Lower leg skin (tissue), 3 donors: ENCODE data around the gene SYT2.
"Not testable (repeated sequence)": the region's sequence is repeated elsewhere in the genome, so short reads cannot be mapped to it uniquely, and the experiment has no call there.

Experiments
- POLR2A ChIP-seq, 2 donors: fragments of 450-650 bp; IDR thresholded peaks; one replicate each; pipeline ENCODE4 v1.6.1; 2016 to 2017; ENCODE audit warnings: antibody characterized with exemption in 2 of 2, mild to moderate bottlenecking in 1 of 2, moderate library complexity in 1 of 2
- TF ChIP-seq, protein P1 (sequence below), 3 donors: fragments of 450-650 bp; IDR thresholded peaks; one replicate each; pipeline ENCODE4 v1.5.1; 2016; ENCODE audit warnings: antibody characterized with exemption in 3 of 3, mild to moderate bottlenecking in 3 of 3, moderate library complexity in 2 of 3

DNA sequence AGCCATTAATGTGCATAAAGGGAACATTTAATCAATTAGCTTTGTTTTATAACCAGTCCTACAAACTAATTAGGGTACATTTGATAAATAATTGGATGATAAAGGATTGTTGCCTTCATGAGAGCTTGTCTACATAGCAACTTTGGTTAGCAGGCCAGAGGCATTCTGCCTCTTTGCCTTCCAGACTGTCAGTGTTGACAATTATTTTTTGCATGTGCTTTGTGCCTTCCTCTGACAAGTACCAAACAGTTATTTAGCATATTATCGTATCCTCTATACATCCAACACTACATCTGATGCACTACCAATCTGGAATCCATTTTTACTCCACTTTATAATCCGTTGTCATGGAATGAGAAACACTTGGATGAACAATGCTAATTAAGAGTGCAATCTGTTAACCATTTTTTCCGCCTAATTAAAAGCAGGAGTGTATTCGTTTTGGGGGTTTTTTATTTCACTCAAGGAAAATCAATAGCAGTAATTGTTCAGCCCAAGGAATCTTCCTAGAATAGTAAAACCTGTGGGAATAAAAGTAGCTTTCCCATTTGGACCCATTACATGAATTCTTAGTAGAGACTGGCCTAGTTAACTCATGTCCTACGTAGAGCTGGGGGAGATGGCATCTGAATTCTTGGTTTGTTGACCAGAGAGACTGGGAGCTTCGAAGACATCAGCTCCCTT lies 165.3 kb downstream of the SYT2 start:
- TF ChIP-seq, protein P1, sequence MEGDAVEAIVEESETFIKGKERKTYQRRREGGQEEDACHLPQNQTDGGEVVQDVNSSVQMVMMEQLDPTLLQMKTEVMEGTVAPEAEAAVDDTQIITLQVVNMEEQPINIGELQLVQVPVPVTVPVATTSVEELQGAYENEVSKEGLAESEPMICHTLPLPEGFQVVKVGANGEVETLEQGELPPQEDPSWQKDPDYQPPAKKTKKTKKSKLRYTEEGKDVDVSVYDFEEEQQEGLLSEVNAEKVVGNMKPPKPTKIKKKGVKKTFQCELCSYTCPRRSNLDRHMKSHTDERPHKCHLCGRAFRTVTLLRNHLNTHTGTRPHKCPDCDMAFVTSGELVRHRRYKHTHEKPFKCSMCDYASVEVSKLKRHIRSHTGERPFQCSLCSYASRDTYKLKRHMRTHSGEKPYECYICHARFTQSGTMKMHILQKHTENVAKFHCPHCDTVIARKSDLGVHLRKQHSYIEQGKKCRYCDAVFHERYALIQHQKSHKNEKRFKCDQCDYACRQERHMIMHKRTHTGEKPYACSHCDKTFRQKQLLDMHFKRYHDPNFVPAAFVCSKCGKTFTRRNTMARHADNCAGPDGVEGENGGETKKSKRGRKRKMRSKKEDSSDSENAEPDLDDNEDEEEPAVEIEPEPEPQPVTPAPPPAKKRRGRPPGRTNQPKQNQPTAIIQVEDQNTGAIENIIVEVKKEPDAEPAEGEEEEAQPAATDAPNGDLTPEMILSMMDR (IDR thresholded peaks at IDR 0.05): not testable (repeated sequence)
- not testable (repeated sequence) for TF ChIP-seq POLR2A (IDR thresholded peaks at IDR 0.05)
